Tibial nerve (tissue), 4 donors: ENCODE data around the gene KRT6C. TPM values are rescaled to one million over a fixed set of nuclear protein-coding genes. Genes with fewer than 3 reads are reported as not detected.

Source experiments
- DNase-seq, 2 donors: peaks; one replicate each; pipeline ENCODE4 v3.0.0-alpha.2; 2019; ENCODE audit warnings: low spot score in 2 of 2
- H3K27ac ChIP-seq, 4 donors: fragments of 200-600 bp; sonication (generic) in 3 of 4; one replicate each; pipeline ENCODE4 v1.5.1; 2017 to 2019; ENCODE audit warnings: mild to moderate bottlenecking in 1 of 4
- H3K27me3 ChIP-seq, 2 donors: fragments of 200-600 bp; sonication (generic) in 1 of 2; one replicate each; pipeline versions ENCODE4 v1.5.1 to v1.6.0; 2017 to 2019
- H3K36me3 ChIP-seq, 3 donors: fragments of 200-600 bp; sonication (generic); one replicate each; pipeline ENCODE4 v1.5.1; 2018 to 2019
- H3K4me1 ChIP-seq, 4 donors: fragments of 200-600 bp; sonication (generic) in 3 of 4; one replicate each; pipeline ENCODE4 v1.5.1; 2017 to 2019
- H3K4me3 ChIP-seq, 4 donors: fragments of 200-600 bp; sonication (generic) in 3 of 4; one replicate each; pipeline ENCODE4 v1.5.1; 2017 to 2019; ENCODE audit warnings: mild to moderate bottlenecking in 1 of 4, moderate library complexity in 1 of 4
- H3K9me3 ChIP-seq, 4 donors: fragments of 200-600 bp; sonication (generic) in 3 of 4; one replicate each; pipeline ENCODE4 v1.5.1; 2017 to 2019
- CTCF ChIP-seq, 5 experiments: fragments of 200-600 bp in 3 of 5; fragments of 450-650 bp in 2 of 5; sonication (generic) in 3 of 5; IDR thresholded peaks; one replicate each; pipeline ENCODE4 v1.5.1; 2016 to 2019; ENCODE audit warnings: antibody characterized with exemption in 5 of 5, mild to moderate bottlenecking in 3 of 5, moderate library complexity in 2 of 5
- EP300 ChIP-seq, 2 donors: sonication (generic); formaldehyde crosslinking; IDR thresholded peaks; one replicate each; pipeline ENCODE4 v1.6.1; 2017; ENCODE audit warnings: antibody characterized with exemption in 2 of 2, mild to moderate bottlenecking in 1 of 2
- POLR2A ChIP-seq, 2 donors: fragments of 450-650 bp; IDR thresholded peaks; one replicate each; pipeline ENCODE4 v1.6.1; 2017; ENCODE audit warnings: antibody characterized with exemption in 2 of 2, mild to moderate bottlenecking in 2 of 2, moderate library complexity in 2 of 2
- WGBS, 2 donors: methylation state at CpG; one replicate each; pipeline ENCODE4 v1.1.5; 2018; 5-methylcytosine and 5-hydroxymethylcytosine counted together
- total RNA-seq, 4 donors: library from RNA; depleted of rRNA; stranded (reverse); fragments of >200 nt; gene quantifications; one replicate each; pipeline ENCODE4 v1.1.0, GENCODE V29; 2016

KRT6C gene
- total RNA-seq, 4 donors from 2014 or later: not detected

DNA sequence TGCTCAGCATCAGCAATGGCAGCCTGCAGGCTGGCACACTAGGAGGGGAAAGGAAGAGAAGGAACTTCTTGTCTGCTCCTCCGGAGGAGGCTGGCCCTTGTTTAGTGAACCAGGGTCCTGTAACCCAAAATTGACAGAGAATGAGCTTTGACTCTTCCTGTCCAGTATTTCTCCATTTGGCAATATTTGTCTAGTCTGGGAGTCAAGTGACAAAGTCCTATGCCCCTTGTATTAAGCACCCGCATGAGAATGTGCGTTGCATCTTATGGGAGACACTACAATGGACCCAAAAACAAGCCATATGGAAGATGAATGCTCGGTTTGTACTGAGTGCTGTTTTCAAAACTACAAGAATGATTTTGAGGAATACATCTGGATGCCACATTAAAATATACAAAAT, 3.8 kb downstream of the KRT6C start:
- Histone ChIP-seq H3K9me3 (no peaks in the 10 kb centered on the region), H3K27me3 (no peaks in the 10 kb centered on the region), H3K4me1 (no peaks in the 10 kb centered on the region), H3K27ac (no peak overlapping the region), H3K36me3 (no peaks in the 10 kb centered on the region), H3K4me3 (no peak overlapping the region)
- TF ChIP-seq POLR2A (IDR thresholded peaks at IDR 0.05) (no peak), EP300 (IDR thresholded peaks at IDR 0.05) (no peak), CTCF (IDR thresholded peaks at IDR 0.05) (no peak)
- DNase-seq: no peak
- WGBS, 2 donors: 74 to 95% methylated on average over 4 of the region's 4 CpGs

GRCh38 chr12:52464897-52465296, 8.7 kb downstream of the KRT6C start:
- no peak overlapping the region for H3K27ac ChIP-seq
- 58 to 60% methylated on average over 2 of the region's 2 CpGs for WGBS, 2 donors
- no peak for DNase-seq

GRCh38 chr12:52461693-52462092, 11.9 kb downstream of the KRT6C start:
- H3K36me3 ChIP-seq: no peaks in the 10 kb centered on the region
- H3K4me3 ChIP-seq: no peak overlapping the region
- TF ChIP-seq EP300 (IDR thresholded peaks at IDR 0.05) (no peak), CTCF (IDR thresholded peaks at IDR 0.05) (no peak), POLR2A (IDR thresholded peaks at IDR 0.05) (no peak)
- H3K27me3 ChIP-seq: no peaks in the 10 kb centered on the region
- H3K4me1 ChIP-seq: no peaks in the 10 kb centered on the region
- H3K9me3 ChIP-seq: no peaks in the 10 kb centered on the region
- no peak overlapping the region for H3K27ac ChIP-seq
- WGBS, 2 donors: 58 to 67% methylated on average over 5 of the region's 5 CpGs
- no peak for DNase-seq

More at GRCh38 chr12:52464897-52465296, 8.7 kb downstream of the KRT6C start:
- H3K4me3 ChIP-seq: no peak overlapping the region
- H3K27me3 ChIP-seq: no peaks in the 10 kb centered on the region
- TF ChIP-seq POLR2A (IDR thresholded peaks at IDR 0.05): no peak
- H3K36me3 ChIP-seq: no peaks in the 10 kb centered on the region
- H3K9me3 ChIP-seq: no peaks in the 10 kb centered on the region
- no peaks in the 10 kb centered on the region for H3K4me1 ChIP-seq

GRCh38 chr12:52458861-52459260, 14.7 kb downstream of the KRT6C start:
- no peaks in the 10 kb centered on the region for H3K27me3 ChIP-seq
- no peaks in the 10 kb centered on the region for H3K9me3 ChIP-seq
- no peak for DNase-seq
- no peaks in the 10 kb centered on the region for H3K36me3 ChIP-seq
- WGBS, 2 donors: 79 to 90% methylated on average over 5 of the region's 5 CpGs
- H3K4me1 ChIP-seq: peaks cover 0 to 6% (median 0%) of the 10 kb centered on the region in 4 donors
- H3K27ac ChIP-seq: no peak overlapping the region
- no peak for TF ChIP-seq EP300 (IDR thresholded peaks at IDR 0.05)
- no peak overlapping the region for H3K4me3 ChIP-seq

DNA sequence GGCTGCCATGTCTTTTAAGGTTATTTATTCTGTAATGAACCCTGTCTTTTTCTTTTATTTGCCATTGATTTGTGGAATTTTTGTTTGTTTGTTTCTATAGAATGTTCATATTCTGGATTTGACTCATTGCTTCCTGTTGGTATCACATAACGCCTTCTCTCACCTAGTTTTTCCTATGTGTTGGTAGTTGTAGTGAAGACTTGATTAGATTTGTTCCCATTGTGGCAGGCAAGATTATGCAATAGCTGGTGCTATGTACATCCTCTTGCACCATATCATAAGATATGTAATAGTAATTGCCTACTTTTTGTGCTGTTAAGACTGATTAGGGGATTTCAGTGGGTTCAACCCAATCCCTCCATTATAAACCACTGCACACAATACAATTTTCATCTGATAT, 17.8 kb downstream of the KRT6C start:
- Histone ChIP-seq H3K9me3 (no peaks in the 10 kb centered on the region), H3K4me3 (no peak overlapping the region), H3K27me3 (no peaks in the 10 kb centered on the region), H3K4me1 (peaks cover 0 to 6% (median 0%) of the 10 kb centered on the region in 4 donors), H3K27ac (no peak overlapping the region), H3K36me3 (no peaks in the 10 kb centered on the region)
- no peak for TF ChIP-seq EP300 (IDR thresholded peaks at IDR 0.05)
- no peak for TF ChIP-seq POLR2A (IDR thresholded peaks at IDR 0.05)
- TF ChIP-seq CTCF (IDR thresholded peaks at IDR 0.05): no peak
- 81 to 88% methylated on average over 1 of the region's 1 CpG for WGBS, 2 donors
- no peak for DNase-seq

- Histone ChIP-seq H3K4me1 (peaks cover 0 to 6% (median 0%) of the 10 kb centered on the region in 4 donors), H3K4me3 (no peak overlapping the region), H3K27me3 (no peaks in the 10 kb centered on the region), H3K27ac (peak overlapping the region in 2 of 4 donors; percentile 6 to 29), H3K36me3 (no peaks in the 10 kb centered on the region), H3K9me3 (no peaks in the 10 kb centered on the region)
- no peak for TF ChIP-seq POLR2A (IDR thresholded peaks at IDR 0.05)
- TF ChIP-seq CTCF (IDR thresholded peaks at IDR 0.05): no peak
- no peak for TF ChIP-seq EP300 (IDR thresholded peaks at IDR 0.05)
- WGBS, 2 donors: 29 to 33% methylated on average over 3 of the region's 3 CpGs
- no peak for DNase-seq
Observed at GRCh38 chr12:52454411-52455201, 19.0 kb downstream of the KRT6C start.
